Coronary artery (tissue), 2 donors: ENCODE results near the gene FBLN2.

Experiments used
- DNase-seq: peaks from one replicate; pipeline ENCODE4 v3.0.0-alpha.2; 2017; ENCODE audit warnings: low spot score
- H3K27ac ChIP-seq, 2 donors: fragments of 200-600 bp; sonication (generic); one replicate each; pipeline ENCODE4 v1.5.1; 2016 to 2019
- H3K4me3 ChIP-seq: fragments of 200-600 bp; sonication (generic); 2 replicates; pipeline ENCODE4 v1.5.1; 2016; ENCODE audit warnings: mild to moderate bottlenecking, moderate library complexity
- TF ChIP-seq, protein P1 (sequence below): fragments of 200-600 bp; sonication (generic); IDR thresholded peaks from one replicate; pipeline ENCODE4 v1.5.1; 2019; ENCODE audit warnings: antibody characterized with exemption

FBLN2 gene

DNA sequence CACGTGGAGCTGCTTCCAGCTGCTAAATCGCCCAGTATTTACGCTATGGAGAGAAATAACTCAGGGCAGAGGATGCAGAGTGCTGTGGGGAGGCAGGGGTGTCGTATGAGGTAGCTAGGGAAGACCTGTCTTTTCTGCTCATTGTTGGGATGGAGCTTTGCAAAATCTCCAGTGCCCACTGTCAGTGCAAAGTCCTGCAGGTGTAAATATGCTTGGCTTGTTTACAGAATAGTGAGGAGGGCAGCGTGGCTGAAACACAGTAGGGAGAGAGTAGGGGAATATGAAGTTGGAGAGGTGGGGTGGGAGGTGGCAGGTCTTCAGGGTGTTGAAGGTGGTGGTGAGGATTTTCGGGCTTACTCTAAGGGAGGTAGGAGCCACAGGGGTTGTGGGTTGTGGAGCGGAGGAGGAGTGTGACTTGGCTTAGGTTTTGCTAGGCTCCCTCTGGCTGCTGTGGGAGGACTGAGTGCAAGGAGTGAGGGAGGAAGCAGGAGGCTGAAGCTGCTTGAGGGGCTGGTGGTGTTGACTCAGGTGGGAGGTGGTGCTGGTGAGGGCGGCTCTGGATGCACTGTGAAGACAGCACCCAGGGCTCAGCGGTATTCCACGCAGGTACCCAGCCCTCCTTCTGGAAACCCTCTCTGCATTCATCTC is 125.7 kb downstream of the FBLN2 start:
- TF ChIP-seq, protein P1, sequence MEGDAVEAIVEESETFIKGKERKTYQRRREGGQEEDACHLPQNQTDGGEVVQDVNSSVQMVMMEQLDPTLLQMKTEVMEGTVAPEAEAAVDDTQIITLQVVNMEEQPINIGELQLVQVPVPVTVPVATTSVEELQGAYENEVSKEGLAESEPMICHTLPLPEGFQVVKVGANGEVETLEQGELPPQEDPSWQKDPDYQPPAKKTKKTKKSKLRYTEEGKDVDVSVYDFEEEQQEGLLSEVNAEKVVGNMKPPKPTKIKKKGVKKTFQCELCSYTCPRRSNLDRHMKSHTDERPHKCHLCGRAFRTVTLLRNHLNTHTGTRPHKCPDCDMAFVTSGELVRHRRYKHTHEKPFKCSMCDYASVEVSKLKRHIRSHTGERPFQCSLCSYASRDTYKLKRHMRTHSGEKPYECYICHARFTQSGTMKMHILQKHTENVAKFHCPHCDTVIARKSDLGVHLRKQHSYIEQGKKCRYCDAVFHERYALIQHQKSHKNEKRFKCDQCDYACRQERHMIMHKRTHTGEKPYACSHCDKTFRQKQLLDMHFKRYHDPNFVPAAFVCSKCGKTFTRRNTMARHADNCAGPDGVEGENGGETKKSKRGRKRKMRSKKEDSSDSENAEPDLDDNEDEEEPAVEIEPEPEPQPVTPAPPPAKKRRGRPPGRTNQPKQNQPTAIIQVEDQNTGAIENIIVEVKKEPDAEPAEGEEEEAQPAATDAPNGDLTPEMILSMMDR = no peak
- Histone ChIP-seq H3K4me3 (no peak overlapping the region), H3K27ac (no peak overlapping the region)
- no peak for DNase-seq

DNA sequence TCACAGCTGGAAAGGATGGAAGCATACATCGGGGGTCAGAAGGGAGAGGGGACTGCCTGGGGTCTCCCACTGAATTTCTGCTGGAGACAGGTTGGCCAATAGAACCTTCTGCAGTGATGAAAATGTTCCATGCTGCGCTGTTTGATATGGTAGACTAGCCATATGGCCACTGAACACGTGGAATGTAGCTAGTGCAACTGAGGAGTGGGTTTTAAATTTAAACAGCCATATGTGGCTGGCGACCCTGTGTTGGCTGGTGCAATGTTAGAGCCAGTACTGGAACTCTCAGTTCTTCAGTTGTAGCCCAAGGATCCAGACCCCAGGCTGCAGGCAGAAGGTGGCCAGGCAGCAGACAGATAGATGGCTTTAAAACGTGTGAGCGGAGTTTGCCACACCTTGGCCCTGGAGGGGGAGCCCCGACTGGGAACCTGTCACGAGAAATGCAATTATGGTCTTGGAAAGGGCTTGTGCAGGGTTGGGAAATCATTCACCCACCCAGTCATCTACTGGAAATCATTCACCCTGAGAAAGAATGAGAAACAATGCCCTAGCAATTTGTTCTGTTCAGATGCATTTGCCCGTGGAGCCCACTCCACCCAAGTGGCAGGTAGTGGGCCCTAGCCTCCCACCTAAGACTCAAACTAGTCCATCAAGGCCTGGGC is 127.6 kb downstream of the FBLN2 start:
- TF ChIP-seq, protein P1 = no peak
- Histone ChIP-seq H3K4me3 (no peak overlapping the region), H3K27ac (no peak overlapping the region)
- DNase-seq = no peak

DNA sequence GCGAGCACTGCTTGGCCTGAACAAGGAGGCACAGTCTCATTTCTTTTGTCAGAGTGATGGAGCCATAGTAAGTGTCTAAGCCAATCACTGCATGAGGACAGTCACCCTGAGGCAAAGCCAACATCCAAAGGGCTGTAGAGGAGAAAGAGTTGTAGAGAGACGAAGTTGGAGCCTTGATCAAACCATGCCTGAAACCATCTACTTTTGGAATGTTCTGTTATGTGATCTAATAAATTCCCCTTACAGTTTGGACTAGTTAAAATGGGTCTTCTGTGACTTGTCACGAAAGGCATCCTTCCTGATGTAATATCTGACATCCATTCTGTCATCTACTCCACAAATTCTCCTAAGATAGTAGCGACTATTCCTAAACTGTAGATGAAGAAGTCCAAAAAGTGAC is 128.3 kb downstream of the FBLN2 start:
- TF ChIP-seq, protein P1 = no peak
- DNase-seq = no peak
- H3K4me3 ChIP-seq = no peak overlapping the region
- H3K27ac ChIP-seq = no peak overlapping the region

DNA sequence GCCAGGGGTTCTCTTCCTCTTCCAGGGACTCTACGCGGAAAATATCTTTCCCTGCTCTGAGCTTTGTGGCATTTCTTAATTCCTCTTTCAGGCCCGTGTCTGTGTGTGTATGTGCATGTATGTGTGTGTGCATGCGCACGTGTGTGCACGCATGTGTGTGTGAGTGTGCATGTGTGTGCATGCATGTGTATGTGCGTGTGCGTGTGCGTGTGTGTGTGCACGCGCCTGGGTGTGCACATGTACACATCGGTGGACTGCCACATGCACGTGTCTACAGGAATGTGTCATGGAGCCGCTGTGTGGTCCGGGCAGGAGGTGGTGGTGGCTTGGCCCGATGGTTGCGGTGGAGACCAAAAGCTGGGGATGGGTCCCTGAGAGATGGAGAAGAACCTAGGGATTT is 133.0 kb downstream of the FBLN2 start:
- no peak for DNase-seq
- Histone ChIP-seq H3K27ac (no peak overlapping the region), H3K4me3 (no peak overlapping the region)
- TF ChIP-seq, protein P1 = no peak

DNA sequence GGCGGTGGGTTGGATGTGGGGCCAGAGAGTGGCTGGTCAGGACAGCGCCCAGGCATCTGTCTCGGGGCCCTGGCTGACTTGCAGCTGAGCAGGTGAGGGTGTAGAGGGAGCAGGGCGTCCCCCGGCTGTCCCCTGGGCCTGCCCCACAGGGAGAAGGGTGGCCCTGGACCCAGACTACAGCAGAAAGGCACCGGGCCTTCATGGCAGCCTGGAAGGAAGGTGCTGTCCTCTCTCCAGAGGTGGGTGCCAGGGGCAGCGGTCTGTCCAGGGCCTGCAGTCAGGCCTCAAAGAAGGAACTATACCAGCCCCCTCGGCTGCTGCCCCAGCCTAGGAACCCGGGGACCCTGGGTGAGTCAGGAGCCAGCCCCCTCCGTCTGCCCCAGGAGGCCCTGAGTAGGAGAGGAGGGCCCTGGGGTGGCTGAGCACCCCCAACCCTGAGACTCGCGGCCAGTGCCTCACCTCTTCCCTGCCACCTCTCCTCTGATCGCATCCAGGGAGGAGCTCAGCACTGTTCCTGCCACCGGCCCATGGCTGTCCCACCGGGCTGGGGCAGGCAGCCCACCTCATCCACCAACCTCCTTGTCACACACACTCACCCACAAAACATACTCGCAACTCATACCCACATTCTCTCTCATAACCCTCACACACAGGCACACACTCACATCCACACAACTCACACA is 133.5 kb downstream of the FBLN2 start:
- no peak for DNase-seq
- Histone ChIP-seq H3K27ac (no peak overlapping the region), H3K4me3 (no peak overlapping the region)
- TF ChIP-seq, protein P1 = no peak

DNA sequence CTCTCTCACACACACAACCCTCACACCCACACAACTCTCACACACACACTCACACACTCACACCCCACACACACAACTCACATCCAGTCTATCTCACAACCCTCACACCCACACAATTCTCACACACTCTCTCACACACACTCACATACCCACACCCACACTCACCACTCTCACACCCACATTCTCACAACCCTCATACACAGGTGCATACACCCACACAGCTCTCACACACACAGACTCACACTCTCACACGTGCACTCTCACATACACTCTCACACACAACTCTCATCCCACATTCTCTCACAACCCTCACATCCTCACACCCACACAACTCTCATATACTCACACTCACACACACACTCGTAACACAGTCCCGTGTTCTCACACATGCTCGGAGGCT is 134.4 kb downstream of the FBLN2 start:
- Histone ChIP-seq H3K27ac (no peak overlapping the region), H3K4me3 (no peak overlapping the region)
- TF ChIP-seq, protein P1 = no peak
- no peak for DNase-seq
